Psoas muscle (tissue), 8 donors: ENCODE data around the gene BCS1L. TPM values are rescaled to one million over a fixed set of nuclear protein-coding genes. Genes with fewer than 3 reads are reported as not detected.
A peak's percentile ranks its signal among the peaks of the same experiment; 100 is the strongest.
"Not testable (repeated sequence)": the region's sequence is repeated elsewhere in the genome, so short reads cannot be mapped to it uniquely, and the experiment has no call there.

Source experiments
- ATAC-seq, 4 donors: fragments of 200-7000 bp; cut with Tn5 transposase; one replicate each; pipeline ENCODE4 v1.9.1; 2020; ENCODE audit warnings: moderate library complexity in 3 of 4, mild to moderate bottlenecking in 2 of 4
- DNase-seq, 2 donors: peaks; one replicate each; pipeline ENCODE4 v3.0.0-alpha.2; 2020
- H3K27ac ChIP-seq: fragments of 200-600 bp; one replicate; pipeline ENCODE4 v1.8.0; 2022
- H3K27me3 ChIP-seq, 3 donors: fragments of 200-600 bp in 1 of 3; one replicate each; pipeline versions ENCODE4 v1.6.1 to v1.8.0; 2013 to 2022; ENCODE audit warnings: low read length in 2 of 3, mild to moderate bottlenecking in 2 of 3, moderate library complexity in 1 of 3; ENCODE audit not compliant: insufficient read depth in 3 of 3
- H3K36me3 ChIP-seq, 2 donors: fragments of 200-600 bp in 1 of 2; one replicate each; pipeline versions ENCODE4 v1.6.1 to v1.8.0; 2013 to 2022; ENCODE audit warnings: low read depth in 1 of 2, mild to moderate bottlenecking in 1 of 2, moderate library complexity in 1 of 2; ENCODE audit not compliant: insufficient read depth in 1 of 2
- H3K4me1 ChIP-seq: fragments of 200-600 bp; one replicate; pipeline ENCODE4 v1.8.0; 2022
- H3K4me3 ChIP-seq: fragments of 200-600 bp; one replicate; pipeline ENCODE4 v1.8.0; 2022; ENCODE audit warnings: mild to moderate bottlenecking
- H3K9me3 ChIP-seq: fragments of 200-600 bp; one replicate; pipeline ENCODE4 v1.8.0; 2022
- WGBS, 3 donors: extraction: QIAGEN DNeasy Blood & Tissue Kit; methylation state at CpG; one replicate each; pipeline versions ENCODE4 v1.1.6 to v1.1.7; 2013; 5-methylcytosine and 5-hydroxymethylcytosine counted together
- intact Hi-C, 2 donors: fragments of 100-400 bp; cut with DNase I; formaldehyde crosslinking; loops; one replicate each; pipeline versions ENCODE4 v1.11.0 to v1.14.2; 2022
- polyA plus RNA-seq, 3 donors: library from polyadenylated mRNA; stranded (reverse); fragments of 200-250 nt; gene quantifications; one replicate each; pipeline ENCODE4 v1.2.3, GENCODE V29; 2013
- total RNA-seq, 4 donors: library from RNA; stranded (reverse); fragmentation: NEBNext Ultra II Directional in 2 of 4; extraction: Animal tissue kit (Norgen Biotek cat#: 25700) in 2 of 4; gene quantifications; one replicate each; pipeline versions ENCODE4 v1.2.1 to v1.2.4, GENCODE V29; 2021 to 2023
- TF ChIP-seq, protein P1 (sequence below): fragments of 200-600 bp; IDR thresholded peaks from one replicate; pipeline ENCODE4 v1.8.0; 2022; ENCODE audit warnings: antibody characterized with exemption
- donor health status: healthy with polysubstance abuse.
- donor health status: DM: no; HTN: no; CAD: no; lungs with moderate emphysema.
- donor health status: Bipolar disorder and iron deficiency.
- donor health status: healthy.
- donor health status: DM: yes; HTN: yes; CAD: no.
- donor health status: DM: no; HTN: no; CAD: no.
- donor health status: DM: no; HTN: no; CAD: no.
- donor health status: DM: yes; HTN: yes; CAD: no.

Gene BCS1L
- total and polyA plus RNA-seq, 7 donors, result 13.1 to 50.1 (median 27.1) TPM

DNA sequence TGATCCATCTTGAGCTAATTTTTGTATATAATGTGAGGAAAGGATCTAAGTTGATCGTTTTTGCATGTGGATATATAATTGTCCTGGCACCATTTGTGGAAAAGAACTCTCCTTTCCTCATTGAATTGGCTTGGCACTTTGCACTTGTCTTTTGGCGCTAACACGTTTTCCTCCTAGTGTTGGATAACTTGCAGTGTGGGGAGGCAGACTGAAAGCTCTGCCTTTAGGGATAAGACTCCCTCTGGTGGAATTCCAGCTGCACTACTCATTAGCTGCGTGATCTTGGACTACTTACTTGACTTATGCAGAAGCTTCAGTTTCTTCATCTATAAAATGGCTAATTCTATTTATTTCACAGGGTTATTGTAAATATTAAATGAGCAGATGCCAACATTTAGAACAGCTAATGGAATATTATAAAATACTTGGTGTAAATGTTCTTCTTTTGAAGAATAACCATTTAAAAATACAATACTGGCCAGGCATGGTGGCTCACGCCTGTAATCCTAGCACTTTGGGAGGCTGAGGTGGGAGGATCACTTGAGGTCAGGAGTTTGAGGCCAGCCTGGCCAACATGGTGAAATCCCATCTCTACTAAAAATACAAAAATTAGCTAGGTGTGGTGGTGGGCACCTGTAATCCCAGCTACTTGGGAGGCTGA, 28.0 kb downstream of the BCS1L start:
- H3K27me3 ChIP-seq, H3K27ac ChIP-seq, intact Hi-C loops, H3K4me3 ChIP-seq, H3K9me3 ChIP-seq, DNase-seq: not testable (repeated sequence)
- peaks cover 3 to 53% of the 10 kb centered on the region in 2 donors for H3K36me3 ChIP-seq
- peaks cover 16% of the 10 kb centered on the region for H3K4me1 ChIP-seq
- 20 to 25% (median 21%) methylated on average over 5 of the region's 5 CpGs for WGBS, 3 donors
- TF ChIP-seq, protein P1, sequence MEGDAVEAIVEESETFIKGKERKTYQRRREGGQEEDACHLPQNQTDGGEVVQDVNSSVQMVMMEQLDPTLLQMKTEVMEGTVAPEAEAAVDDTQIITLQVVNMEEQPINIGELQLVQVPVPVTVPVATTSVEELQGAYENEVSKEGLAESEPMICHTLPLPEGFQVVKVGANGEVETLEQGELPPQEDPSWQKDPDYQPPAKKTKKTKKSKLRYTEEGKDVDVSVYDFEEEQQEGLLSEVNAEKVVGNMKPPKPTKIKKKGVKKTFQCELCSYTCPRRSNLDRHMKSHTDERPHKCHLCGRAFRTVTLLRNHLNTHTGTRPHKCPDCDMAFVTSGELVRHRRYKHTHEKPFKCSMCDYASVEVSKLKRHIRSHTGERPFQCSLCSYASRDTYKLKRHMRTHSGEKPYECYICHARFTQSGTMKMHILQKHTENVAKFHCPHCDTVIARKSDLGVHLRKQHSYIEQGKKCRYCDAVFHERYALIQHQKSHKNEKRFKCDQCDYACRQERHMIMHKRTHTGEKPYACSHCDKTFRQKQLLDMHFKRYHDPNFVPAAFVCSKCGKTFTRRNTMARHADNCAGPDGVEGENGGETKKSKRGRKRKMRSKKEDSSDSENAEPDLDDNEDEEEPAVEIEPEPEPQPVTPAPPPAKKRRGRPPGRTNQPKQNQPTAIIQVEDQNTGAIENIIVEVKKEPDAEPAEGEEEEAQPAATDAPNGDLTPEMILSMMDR, result peak; percentile 79
- ATAC-seq, result peak; percentile 71 to 91 (median 88)

DNA sequence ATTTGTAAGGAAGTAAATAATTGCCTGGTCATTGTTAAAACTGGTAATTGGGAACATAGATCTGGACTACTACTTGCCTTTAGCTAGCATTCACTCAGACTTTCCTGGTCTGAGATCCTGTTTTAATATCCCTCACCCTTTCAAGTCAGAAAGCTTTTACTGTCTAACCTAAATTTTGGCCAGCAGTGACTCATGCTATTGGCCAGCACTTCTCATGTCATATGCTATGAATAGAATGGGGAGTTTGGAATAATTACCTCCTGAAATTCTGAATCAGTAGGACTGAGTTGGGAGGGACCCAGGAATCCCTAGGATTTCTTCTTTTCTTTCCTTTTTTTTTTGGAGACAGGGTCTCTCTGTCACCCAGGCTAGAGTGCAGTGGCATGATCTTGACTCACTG, 31.8 kb downstream of the BCS1L start:
- no peaks in the 10 kb centered on the region for H3K27me3 ChIP-seq
- peaks cover 16% of the 10 kb centered on the region for H3K4me1 ChIP-seq
- no peaks in the 10 kb centered on the region for H3K9me3 ChIP-seq
- DNase-seq (no peak), ATAC-seq (peak; percentile 68 to 81 (median 76))
- intact Hi-C loops, result no loop called here
- H3K27ac ChIP-seq, result peak overlapping the region; percentile 36
- TF ChIP-seq, protein P1, result no peak
- H3K4me3 ChIP-seq, result no peak overlapping the region
- H3K36me3 ChIP-seq, result peaks cover 5 to 59% of the 10 kb centered on the region in 2 donors

DNA sequence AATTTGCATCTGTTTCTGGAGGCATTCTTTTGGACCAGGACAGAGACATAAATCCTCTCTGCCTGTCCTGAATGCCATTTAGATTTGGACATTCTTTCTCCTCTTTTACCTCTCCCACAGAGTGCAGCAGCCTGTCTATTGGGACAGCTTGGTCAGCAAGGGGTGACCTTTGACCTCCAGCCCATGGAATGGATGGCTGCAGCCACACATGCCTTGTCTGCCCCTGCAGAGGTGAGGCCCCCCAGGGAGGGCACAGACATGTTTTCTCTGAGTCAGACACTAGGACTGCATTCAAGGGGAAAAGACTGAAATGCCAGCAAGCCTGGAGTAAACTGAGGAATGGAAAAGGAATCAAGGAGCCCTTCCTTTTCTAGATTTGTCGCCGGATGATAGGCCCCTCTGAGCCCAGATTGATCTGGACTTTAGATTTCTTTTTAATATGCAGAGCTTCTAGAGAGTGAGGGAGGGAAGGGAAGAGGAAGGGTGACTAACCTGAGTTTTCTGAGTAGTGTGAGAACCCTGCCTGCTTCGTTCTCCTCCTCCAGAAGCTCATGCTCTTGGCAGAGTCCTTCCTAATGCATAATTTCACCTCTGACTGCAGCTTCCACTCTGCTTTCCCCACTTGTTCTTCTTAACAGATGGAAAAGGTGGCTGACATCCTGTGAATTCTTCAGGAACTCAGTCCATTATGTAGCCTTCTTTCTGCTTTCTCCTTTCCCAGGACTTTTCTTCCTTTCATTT, 35.1 kb downstream of the BCS1L start:
- WGBS, 3 donors, result 87 to 92% (median 91%) methylated on average over 3 of the region's 3 CpGs
- ATAC-seq, result no peak

DNA sequence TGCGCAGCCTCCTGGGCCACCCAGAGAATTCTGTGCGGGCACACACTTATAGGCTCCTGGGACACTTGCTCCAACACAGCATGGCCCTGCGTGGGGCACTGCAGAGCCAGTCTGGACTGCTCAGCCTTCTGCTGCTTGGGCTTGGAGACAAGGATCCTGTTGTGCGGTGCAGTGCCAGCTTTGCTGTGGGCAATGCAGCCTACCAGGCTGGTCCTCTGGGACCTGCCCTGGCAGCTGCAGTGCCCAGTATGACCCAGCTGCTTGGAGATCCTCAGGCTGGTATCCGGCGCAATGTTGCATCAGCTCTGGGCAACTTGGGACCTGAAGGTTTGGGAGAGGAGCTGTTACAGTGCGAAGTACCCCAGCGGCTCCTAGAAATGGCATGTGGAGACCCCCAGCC, 39.4 kb downstream of the BCS1L start:
- DNase-seq (peak in 1 of 2 donors; percentile 58), ATAC-seq (peak; percentile 54 to 85 (median 78))
- Histone ChIP-seq H3K27me3 (no peaks in the 10 kb centered on the region), H3K36me3 (peaks cover 2 to 46% of the 10 kb centered on the region in 2 donors), H3K27ac (no peak overlapping the region), H3K4me3 (no peak overlapping the region), H3K4me1 (no peaks in the 10 kb centered on the region), H3K9me3 (no peaks in the 10 kb centered on the region)
- WGBS, 3 donors, result 59 to 88% (median 59%) methylated on average over 8 of the region's 8 CpGs
- intact Hi-C loops, result no loop called here
- TF ChIP-seq, protein P1, result no peak

More for the DNA sequence above, 35.1 kb downstream of the BCS1L start:
- intact Hi-C loops, result no loop called here
- Histone ChIP-seq H3K27ac (no peak overlapping the region), H3K36me3 (peaks cover 5 to 69% of the 10 kb centered on the region in 2 donors), H3K9me3 (no peaks in the 10 kb centered on the region), H3K27me3 (no peaks in the 10 kb centered on the region), H3K4me3 (no peak overlapping the region), H3K4me1 (peaks cover 12% of the 10 kb centered on the region)
- no peak for DNase-seq
- TF ChIP-seq, protein P1, result no peak
